ENCODE measurements around the gene C22orf31.
"Not testable (repeated sequence)": the region's sequence is repeated elsewhere in the genome, so short reads cannot be mapped to it uniquely, and the experiment has no call there.

The C22orf31 gene

GRCh38 chr22:29061773-29062172, at the start of gene C22orf31:
Gene C22orf31, minus strand, starts transcription at chr22:29061831. Its CDS starts 39 bp downstream, at chr22:29061792.
- no peak for DNase-seq

GRCh38 chr22:29110946-29111345, 49.3 kb upstream of the C22orf31 start:
- no peak for DNase-seq

GRCh38 chr22:29109822-29110221, 48.2 kb upstream of the C22orf31 start:
- DNase-seq = no peak

- DNase-seq = no peak
These were observed 46.5 kb upstream of the C22orf31 start for GRCh38 chr22:29108137-29108536.

- DNase-seq = no peak
These were observed 45.2 kb upstream of the C22orf31 start for GRCh38 chr22:29106839-29107238.

- no peak for DNase-seq
These were observed 43.8 kb upstream of the C22orf31 start for GRCh38 chr22:29105468-29105867.

- no peak for DNase-seq
These were observed 41.5 kb upstream of the C22orf31 start for GRCh38 chr22:29103121-29103520.

GRCh38 chr22:29102300-29102699, 40.7 kb upstream of the C22orf31 start:
- no peak for DNase-seq

- no peak for DNase-seq
These were observed 36.7 kb upstream of the C22orf31 start for GRCh38 chr22:29098296-29098695.

GRCh38 chr22:29096736-29097669, 35.4 kb upstream of the C22orf31 start:
- DNase-seq = no peak

GRCh38 chr22:29095459-29095858, 33.8 kb upstream of the C22orf31 start:
- DNase-seq = no peak

- no peak for DNase-seq
These were observed 32.1 kb upstream of the C22orf31 start for GRCh38 chr22:29093501-29094300.

GRCh38 chr22:29093030-29093429, 31.4 kb upstream of the C22orf31 start:
- DNase-seq = no peak

GRCh38 chr22:29092243-29092642, 30.6 kb upstream of the C22orf31 start:
- no peak for DNase-seq

GRCh38 chr22:29090039-29090438, 28.4 kb upstream of the C22orf31 start:
- DNase-seq = no peak

- no peak for DNase-seq
These were observed 27.9 kb upstream of the C22orf31 start for GRCh38 chr22:29089507-29089906.

GRCh38 chr22:29088809-29089208, 27.2 kb upstream of the C22orf31 start:
- DNase-seq = no peak

- DNase-seq = no peak
These were observed 25.4 kb upstream of the C22orf31 start for GRCh38 chr22:29087012-29087411.

GRCh38 chr22:29083933-29084591, 22.4 kb upstream of the C22orf31 start:
- no peak for DNase-seq

GRCh38 chr22:29083576-29083932, 21.9 kb upstream of the C22orf31 start:
- not testable (repeated sequence) for DNase-seq

- no peak for DNase-seq
These were observed 21.4 kb upstream of the C22orf31 start for GRCh38 chr22:29082826-29083545.

GRCh38 chr22:29081517-29082236, 20.0 kb upstream of the C22orf31 start:
- DNase-seq = no peak
